ENCODE measurements around the gene JTB.

The JTB gene

GRCh38 chr1:153953859-153954365, 23.6 kb downstream of the JTB start:
- no peak for DNase-seq

- no peak for DNase-seq
These were observed 25.7 kb downstream of the JTB start for GRCh38 chr1:153951801-153952200.

- no peak for DNase-seq
These were observed 26.3 kb downstream of the JTB start for GRCh38 chr1:153951183-153951582.

GRCh38 chr1:153946622-153947241, 30.7 kb downstream of the JTB start, which contains the start of gene DENND4B:
Gene DENND4B (minus strand): TSS chr1:153946718. CDS start chr1:153944374, 2,344 bp downstream.
- peak; percentile 91 for DNase-seq

- DNase-seq, result peak; percentile 73
These were observed 31.5 kb downstream of the JTB start for GRCh38 chr1:153945795-153946621.

GRCh38 chr1:153945131-153945794, 32.2 kb downstream of the JTB start:
- no peak for DNase-seq

- DNase-seq, result no peak
These were observed 32.7 kb downstream of the JTB start for GRCh38 chr1:153944827-153945117.

GRCh38 chr1:153944005-153944826, 33.3 kb downstream of the JTB start:
- DNase-seq, result no peak

- DNase-seq, result no peak
These were observed 34.5 kb downstream of the JTB start for GRCh38 chr1:153942766-153943549.

GRCh38 chr1:153941826-153942725, 35.4 kb downstream of the JTB start:
- no peak for DNase-seq

GRCh38 chr1:153940756-153941155, 36.7 kb downstream of the JTB start:
- DNase-seq, result no peak

GRCh38 chr1:153939476-153939875, 38.0 kb downstream of the JTB start:
- no peak for DNase-seq

- no peak for DNase-seq
These were observed 38.5 kb downstream of the JTB start for GRCh38 chr1:153938996-153939395.

- DNase-seq, result no peak
These were observed 40.1 kb downstream of the JTB start for GRCh38 chr1:153937331-153937730.

GRCh38 chr1:153936011-153936802, 41.3 kb downstream of the JTB start:
- no peak for DNase-seq

- peak; percentile 22 for DNase-seq
These were observed 42.7 kb downstream of the JTB start for GRCh38 chr1:153934746-153935145.

- DNase-seq, result no peak
These were observed 43.5 kb downstream of the JTB start for GRCh38 chr1:153933955-153934354.

- peak; percentile 37 for DNase-seq
These were observed 44.0 kb downstream of the JTB start for GRCh38 chr1:153933430-153933829.

GRCh38 chr1:153932156-153933131, 45.0 kb downstream of the JTB start:
- DNase-seq, result peak; percentile 33
